MCF 10A (cell line): Measurements from ENCODE around the gene CREB3L2. TPM values are rescaled to one million over a fixed set of nuclear protein-coding genes. Genes with fewer than 3 reads are reported as not detected.
A peak's percentile ranks its signal among the peaks of the same experiment; 100 is the strongest.

ENCODE experiments used
- BruUV-seq: library from RNA; stranded (reverse); fragments of 400-500 nt; replicated peaks from 2 replicates; lab custom pipeline; 2021; lab: Mats Ljungman, UMichigan
- CTCF ChIA-PET: fragments of 300-600 bp; sonication (Branson Sonifier 250); formaldehyde crosslinking; extraction: SDS; loops from one replicate; lab custom pipeline; 2021; ENCODE audit warnings: antibody characterized with exemption, inconsistent platforms; lab: Yijun Ruan, JAX
- POLR2A ChIA-PET: fragments of 300-600, 350-650 bp; sonication (Branson Sonifier 250); formaldehyde crosslinking; extraction: SDS; loops from one replicate; lab custom pipeline; 2020; ENCODE audit warnings: antibody characterized with exemption, inconsistent platforms; lab: Yijun Ruan, JAX
- DNase-seq: peaks from one replicate; pipeline ENCODE4 v3.0.0-alpha.2; 2018; ENCODE audit not compliant: unreplicated experiment
- H3K27ac Mint-ChIP-seq: one replicate; pipeline ENCODE4 v1.8.0; 2022; ENCODE audit warnings: mild to moderate bottlenecking, low read depth, mixed read lengths; ENCODE audit not compliant: unreplicated experiment
- H3K27me3 Mint-ChIP-seq: one replicate; pipeline ENCODE4 v1.8.0; 2022; ENCODE audit warnings: mixed read lengths; ENCODE audit not compliant: insufficient read depth, unreplicated experiment
- H3K36me3 Mint-ChIP-seq: one replicate; pipeline ENCODE4 v1.8.0; 2022; ENCODE audit warnings: mild to moderate bottlenecking, moderate library complexity, mixed read lengths; ENCODE audit not compliant: insufficient read depth, unreplicated experiment
- H3K4me1 Mint-ChIP-seq: one replicate; pipeline ENCODE4 v1.8.0; 2022; ENCODE audit warnings: mixed read lengths; ENCODE audit not compliant: insufficient read depth, unreplicated experiment
- H3K4me3 Mint-ChIP-seq: one replicate; pipeline ENCODE4 v1.8.0; 2022; ENCODE audit warnings: mild to moderate bottlenecking, moderate library complexity, mixed read lengths; ENCODE audit not compliant: unreplicated experiment
- H3K9me3 Mint-ChIP-seq: one replicate; pipeline ENCODE4 v1.8.0; 2022; ENCODE audit warnings: mixed read lengths; ENCODE audit not compliant: unreplicated experiment
- intact Hi-C: fragments of 100-400 bp; cut with micrococcal nuclease; formaldehyde crosslinking; loops from 2 replicates; pipeline ENCODE4 v1.14.1; 2022
- total RNA-seq: library from RNA; stranded (reverse); gene quantifications from 2 replicates; pipeline ENCODE4 v1.2.3, GENCODE V29; 2022
- TF ChIP-seq, protein P1 (sequence below): fragments of 200-600 bp; IDR thresholded peaks from one replicate; pipeline ENCODE4 v1.8.0; 2022; ENCODE audit warnings: antibody characterized with exemption, mild to moderate bottlenecking; ENCODE audit not compliant: unreplicated experiment

The CREB3L2 gene
- total RNA-seq, 1 experiment from 2014 or later = 74.2 TPM

DNA sequence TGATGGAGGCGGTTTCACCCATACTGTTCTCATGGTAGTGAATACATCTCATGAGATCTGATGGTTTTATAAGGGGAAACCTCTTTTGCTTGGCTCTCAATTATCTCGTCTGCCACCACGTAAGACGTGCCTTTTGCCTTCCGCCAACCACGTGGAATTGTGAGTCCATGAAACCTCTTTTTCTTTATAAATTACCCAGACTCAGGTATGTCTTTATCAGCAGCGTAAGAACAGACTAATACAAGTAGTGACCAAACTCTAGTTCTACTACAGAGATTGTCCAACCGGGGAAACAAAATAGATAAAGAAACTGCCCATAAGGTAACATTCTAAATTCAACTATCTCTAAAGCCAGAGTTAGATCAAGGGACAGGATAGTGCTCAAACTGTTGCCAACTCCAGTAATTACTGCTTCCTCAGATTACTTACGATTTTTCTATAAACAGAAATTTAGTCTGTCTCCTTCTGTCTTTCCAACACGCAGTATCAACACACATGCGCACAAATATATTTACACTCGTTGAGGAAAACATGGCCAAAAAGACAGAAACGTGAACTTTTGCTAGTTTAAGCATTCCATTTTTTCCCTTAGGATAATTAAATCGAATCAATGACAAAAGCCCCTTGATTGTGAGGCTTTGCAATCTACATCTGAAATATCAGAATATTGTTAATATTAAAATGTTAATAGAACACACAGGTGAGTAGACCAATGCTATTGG, 36.9 kb downstream of the CREB3L2 start:
- Mint-ChIP-seq H3K27ac (no peak overlapping the region), H3K36me3 (peaks cover 7% of the 10 kb centered on the region), H3K9me3 (no peaks in the 10 kb centered on the region), H3K4me3 (no peak overlapping the region), H3K4me1 (peaks cover 46% of the 10 kb centered on the region), H3K27me3 (no peaks in the 10 kb centered on the region)
- TF ChIP-seq, protein P1, sequence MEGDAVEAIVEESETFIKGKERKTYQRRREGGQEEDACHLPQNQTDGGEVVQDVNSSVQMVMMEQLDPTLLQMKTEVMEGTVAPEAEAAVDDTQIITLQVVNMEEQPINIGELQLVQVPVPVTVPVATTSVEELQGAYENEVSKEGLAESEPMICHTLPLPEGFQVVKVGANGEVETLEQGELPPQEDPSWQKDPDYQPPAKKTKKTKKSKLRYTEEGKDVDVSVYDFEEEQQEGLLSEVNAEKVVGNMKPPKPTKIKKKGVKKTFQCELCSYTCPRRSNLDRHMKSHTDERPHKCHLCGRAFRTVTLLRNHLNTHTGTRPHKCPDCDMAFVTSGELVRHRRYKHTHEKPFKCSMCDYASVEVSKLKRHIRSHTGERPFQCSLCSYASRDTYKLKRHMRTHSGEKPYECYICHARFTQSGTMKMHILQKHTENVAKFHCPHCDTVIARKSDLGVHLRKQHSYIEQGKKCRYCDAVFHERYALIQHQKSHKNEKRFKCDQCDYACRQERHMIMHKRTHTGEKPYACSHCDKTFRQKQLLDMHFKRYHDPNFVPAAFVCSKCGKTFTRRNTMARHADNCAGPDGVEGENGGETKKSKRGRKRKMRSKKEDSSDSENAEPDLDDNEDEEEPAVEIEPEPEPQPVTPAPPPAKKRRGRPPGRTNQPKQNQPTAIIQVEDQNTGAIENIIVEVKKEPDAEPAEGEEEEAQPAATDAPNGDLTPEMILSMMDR = no peak
- CTCF ChIA-PET = interaction anchor here (0.6 kb wide), 1 partner anchor 63 kb away, joined by 3 read pairs; no protein-coding TSS in a partner anchor
- POLR2A ChIA-PET = no interaction called here
- intact Hi-C loops = no loop called here
- no peak for DNase-seq
- no TSS peak for BruUV-seq

DNA sequence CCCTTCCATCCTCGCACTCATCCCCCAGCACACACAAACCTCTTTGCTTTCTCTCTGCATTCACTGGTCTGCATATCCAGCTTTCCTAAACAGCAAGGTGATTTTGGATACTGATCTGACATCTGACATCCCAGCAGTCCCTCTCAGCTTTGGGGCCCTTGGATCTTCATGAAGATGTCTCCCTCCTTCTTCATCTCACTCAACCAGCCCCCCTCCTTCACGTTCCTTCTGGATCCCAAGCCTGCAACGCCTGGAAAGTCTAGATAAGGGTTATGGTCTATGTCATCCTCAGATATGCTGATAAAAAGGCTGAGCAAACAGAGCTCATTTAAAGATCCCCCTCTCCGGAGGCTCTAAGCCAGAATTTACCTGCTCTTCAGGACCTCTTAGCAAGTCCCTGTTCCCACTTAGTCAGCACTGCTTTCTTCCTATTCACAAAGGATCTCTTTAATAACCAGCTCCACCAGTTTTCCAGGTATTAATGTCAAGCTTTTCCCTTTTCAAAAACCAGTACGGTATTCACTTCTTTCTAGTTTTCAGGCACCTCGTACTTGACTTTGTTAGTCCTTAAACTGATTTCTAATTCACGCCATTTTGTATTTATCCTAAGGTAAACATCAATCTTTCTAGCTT, 38.9 kb downstream of the CREB3L2 start:
- Mint-ChIP-seq H3K27me3 (no peaks in the 10 kb centered on the region), H3K36me3 (peaks cover 15% of the 10 kb centered on the region), H3K4me1 (peaks cover 38% of the 10 kb centered on the region), H3K9me3 (no peaks in the 10 kb centered on the region), H3K27ac (no peak overlapping the region), H3K4me3 (no peak overlapping the region)
- CTCF ChIA-PET = interaction anchor here (0.6 to 1.1 kb wide), 5 partner anchors 40 to 878 kb away, joined by 3 to 5 read pairs (median 3); no protein-coding TSS in a partner anchor
- no TSS peak for BruUV-seq
- TF ChIP-seq, protein P1 = no peak
- intact Hi-C loops = no loop called here
- no peak for DNase-seq
- POLR2A ChIA-PET = interaction anchor here (1.1 kb wide), 1 partner anchor 33 kb away, joined by 3 read pairs; no protein-coding TSS in a partner anchor

DNA sequence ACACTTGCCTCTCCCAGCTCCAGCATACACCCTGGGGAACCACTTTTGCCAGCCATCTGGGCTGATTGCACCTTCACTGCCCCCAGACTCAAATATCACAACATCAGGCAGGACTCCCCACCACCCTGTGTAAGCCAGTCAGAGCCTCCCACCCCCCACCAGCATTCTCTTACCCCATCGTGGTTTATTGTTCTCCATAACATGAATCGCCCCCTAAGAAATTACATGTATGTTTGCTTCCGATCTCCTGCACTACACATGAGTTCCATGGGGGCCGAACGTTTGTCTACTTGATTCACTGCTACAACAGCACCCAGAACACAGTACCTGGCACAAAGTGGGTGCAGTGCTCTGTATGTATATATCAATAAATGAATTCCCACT, 39.4 kb downstream of the CREB3L2 start:
- H3K27me3 Mint-ChIP-seq = no peaks in the 10 kb centered on the region
- TF ChIP-seq, protein P1 = no peak
- H3K36me3 Mint-ChIP-seq = peaks cover 16% of the 10 kb centered on the region
- ChIA-PET CTCF (interaction anchor here (0.6 to 1.1 kb wide), 2 partner anchors 58 to 879 kb away, joined by 3 to 5 read pairs; no protein-coding TSS in a partner anchor), POLR2A (interaction anchor here (1.1 kb wide), 1 partner anchor 32 kb away, joined by 3 read pairs; no protein-coding TSS in a partner anchor)
- H3K4me3 Mint-ChIP-seq = no peak overlapping the region
- intact Hi-C loops = no loop called here
- no peak for DNase-seq
- BruUV-seq = no TSS peak
- peak overlapping the region; percentile 9 for H3K27ac Mint-ChIP-seq
- no peaks in the 10 kb centered on the region for H3K9me3 Mint-ChIP-seq
- H3K4me1 Mint-ChIP-seq = peaks cover 33% of the 10 kb centered on the region
